Stimulated activated CD4-positive, alpha-beta T cell treated with anti-CD3 and anti-CD28 coated beads, Interleukin-15, amount 100 ng/mL, for 24 hours (primary cell): ENCODE data around the gene KRT73.
"Not testable (repeated sequence)": the region's sequence is repeated elsewhere in the genome, so short reads cannot be mapped to it uniquely, and the experiment has no call there.

ENCODE experiments used
- DNase-seq: peaks from one replicate; pipeline ENCODE4 v3.0.0-alpha.2; 2020

Gene KRT73

DNA sequence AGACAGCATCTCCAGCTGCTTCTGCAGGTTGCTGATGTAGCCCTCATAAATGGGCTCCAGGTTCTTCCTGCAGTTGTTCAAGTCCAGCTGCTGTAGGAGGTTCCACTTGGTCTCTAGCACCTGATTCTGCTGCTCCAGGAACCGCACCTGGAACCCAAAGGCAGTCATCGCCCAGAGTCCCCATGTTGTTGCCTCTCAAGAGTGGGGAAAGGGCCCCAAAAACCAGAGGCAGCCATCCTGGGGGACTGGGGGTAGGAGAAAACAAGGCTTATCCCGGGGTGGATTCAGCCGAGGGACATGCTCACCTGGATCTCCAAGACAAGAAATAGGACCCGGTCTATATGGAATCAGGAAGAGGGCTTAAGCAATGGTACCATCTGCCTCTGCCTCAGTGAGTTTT, 19.4 kb downstream of the KRT73 start:
- DNase-seq: no peak

DNA sequence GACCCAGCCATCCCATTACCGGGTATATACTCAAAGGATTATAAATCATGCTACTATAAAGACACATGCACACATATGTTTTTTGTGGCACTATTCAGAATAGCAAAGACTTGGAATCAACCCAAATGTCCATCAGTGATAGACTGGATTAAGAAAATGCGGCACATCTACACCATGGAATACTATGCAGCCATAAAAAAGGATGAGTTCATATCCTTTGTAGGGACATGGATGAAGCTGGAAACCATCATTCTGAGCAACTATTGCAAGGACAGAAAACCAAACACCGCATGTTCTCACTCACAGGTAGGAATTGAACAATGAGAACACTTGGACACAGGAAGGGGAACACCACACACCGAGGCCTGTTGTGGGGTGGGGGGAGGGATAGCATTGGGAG, 24.1 kb downstream of the KRT73 start:
- not testable (repeated sequence) for DNase-seq

DNA sequence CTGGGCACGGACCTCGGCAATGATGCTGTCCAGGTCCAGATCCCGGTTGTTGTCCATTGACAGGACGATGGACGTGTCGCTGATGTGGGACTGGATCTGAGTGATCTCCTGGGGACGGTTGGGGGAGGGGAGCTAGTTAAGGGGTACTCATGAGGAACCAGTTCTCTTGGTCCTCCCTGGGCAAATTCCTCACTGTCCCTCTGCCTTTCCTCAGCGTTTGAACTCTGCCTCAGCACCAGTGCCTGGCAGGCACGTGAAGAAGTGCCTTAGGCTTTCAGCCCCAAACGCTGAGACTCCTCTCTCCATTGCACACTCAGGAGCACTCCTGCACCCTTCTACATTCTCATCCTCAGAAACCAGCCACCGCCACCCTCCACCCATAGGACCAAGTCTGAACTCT, 26.8 kb downstream of the KRT73 start:
- DNase-seq: no peak

DNA sequence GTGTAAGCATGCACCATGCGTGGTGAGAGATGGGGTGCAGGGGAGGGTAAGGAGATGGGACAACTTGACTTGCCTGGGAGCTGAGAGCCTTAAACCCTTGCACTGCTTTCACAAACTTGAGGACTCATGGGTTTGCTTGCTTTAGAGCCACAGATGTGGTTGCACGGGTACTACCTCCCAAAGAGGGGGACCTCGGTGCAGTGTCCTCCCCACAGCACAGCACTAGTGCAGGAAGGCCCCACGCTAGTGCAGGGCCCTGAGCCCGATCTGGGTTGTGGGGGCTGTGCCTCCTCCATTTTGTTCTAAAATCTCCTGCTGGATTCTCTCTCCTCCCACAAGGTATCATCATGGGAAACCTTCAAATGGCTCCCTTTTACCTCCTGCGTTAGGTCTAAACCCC, 28.3 kb downstream of the KRT73 start:
- DNase-seq: no peak

DNA sequence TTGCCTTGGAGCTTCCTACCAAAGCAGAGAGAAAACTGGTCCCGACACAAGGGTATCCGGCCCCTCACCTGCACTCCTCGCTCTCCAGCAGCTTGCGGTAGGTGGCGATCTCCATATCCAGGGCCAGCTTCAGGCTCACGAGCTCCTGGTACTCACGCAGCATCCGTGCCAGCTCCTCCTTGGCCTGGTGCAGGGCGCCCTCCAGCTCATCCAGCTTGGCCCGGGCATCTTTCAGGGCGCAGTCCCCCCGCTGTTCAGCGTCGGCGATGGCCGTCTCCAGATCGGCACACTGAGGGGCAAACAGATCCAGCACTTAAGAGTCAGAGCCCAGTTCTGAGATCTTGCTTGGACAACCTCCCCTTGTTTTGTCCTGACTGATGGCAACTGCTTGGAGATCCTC, 30.8 kb downstream of the KRT73 start:
- DNase-seq: no peak

DNA sequence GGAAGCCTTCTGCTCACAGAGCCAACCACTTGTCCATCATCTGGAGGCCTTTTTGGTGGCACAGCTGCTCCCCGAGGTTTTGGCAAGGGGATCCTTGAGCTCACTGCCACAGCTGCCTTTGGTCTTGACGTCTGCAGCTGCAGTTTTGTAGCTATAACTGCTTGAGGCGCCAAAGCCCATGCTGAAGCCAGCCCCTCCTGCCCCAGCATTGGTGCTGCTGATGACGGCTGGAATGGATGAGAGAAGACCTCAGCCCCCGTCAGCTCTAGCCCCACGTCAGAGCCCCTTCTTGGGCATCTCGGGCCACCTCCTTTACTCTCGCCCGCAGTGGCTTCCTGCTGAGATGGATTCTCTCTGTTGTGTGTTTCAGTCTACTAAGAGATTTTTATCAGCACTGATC, 32.4 kb downstream of the KRT73 start:
- peak; percentile 34 for DNase-seq

DNA sequence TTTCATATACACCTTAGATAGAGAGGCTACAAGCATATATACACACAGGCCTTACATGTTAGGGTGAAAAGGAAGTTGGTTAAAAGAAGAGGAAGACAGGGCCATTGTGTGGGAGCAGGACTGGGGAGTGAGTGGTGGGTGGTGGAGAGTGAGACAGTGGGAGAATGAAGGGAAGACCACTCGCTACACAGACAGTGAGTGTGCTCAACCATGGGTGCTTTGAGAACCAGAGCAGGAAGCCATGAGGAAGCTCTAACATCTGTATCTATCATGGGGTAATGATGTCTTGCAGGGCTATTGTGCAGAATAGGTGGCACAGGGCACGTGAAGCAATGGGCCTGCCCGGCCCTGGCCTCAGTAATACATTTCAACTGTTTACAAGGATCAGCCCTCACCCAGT, 33.3 kb downstream of the KRT73 start:
- DNase-seq: no peak

DNA sequence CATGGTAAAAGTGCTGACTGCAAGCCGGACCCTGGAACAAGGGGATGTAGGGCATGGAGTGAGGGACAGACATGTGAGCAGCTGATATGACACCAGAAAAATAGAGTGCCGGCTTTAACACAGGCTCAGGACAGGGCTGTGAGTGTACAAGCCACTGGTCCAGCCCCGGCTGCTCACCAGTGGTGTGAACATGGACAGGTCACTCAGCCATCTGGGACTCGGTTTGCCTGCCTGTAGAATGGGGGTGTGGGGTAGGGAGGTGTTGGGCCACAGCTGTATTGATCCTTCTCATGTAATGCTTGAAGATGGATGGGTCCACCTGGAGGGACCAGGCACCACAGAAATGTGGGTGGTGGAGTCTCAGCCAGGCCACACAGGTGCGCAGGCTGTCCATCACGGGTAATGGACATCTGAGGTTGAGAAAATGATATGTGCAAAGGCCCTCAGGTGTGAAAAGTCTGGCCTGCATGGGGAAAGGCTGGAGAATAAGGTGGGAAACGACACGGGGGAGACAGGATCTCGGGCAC, 34.1 kb downstream of the KRT73 start:
- no peak for DNase-seq

DNA sequence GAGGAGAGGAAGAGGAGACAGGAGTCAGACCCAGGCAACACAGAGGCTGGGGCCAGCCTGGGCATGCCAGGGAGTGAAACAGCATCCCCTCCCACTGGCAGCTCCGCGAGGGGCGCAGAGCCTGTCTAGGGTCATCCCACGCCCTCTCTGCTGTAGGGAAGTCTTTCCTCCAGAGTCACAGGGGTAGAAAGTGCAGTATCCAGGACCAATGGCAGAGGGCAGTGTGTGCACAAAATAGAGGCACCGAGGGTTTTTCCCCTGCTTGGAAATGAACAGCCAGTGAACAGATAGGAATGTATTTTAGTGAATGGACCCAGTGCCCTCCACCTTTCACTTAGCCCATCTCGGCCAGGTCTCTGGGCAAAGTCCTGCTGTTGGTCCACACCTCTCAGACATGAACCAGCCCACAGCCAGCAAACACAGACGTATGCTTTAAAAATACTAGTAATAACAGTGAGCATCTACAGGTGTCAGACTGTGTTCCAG, 35.3 kb downstream of the KRT73 start:
- peak; percentile 67 for DNase-seq

DNA sequence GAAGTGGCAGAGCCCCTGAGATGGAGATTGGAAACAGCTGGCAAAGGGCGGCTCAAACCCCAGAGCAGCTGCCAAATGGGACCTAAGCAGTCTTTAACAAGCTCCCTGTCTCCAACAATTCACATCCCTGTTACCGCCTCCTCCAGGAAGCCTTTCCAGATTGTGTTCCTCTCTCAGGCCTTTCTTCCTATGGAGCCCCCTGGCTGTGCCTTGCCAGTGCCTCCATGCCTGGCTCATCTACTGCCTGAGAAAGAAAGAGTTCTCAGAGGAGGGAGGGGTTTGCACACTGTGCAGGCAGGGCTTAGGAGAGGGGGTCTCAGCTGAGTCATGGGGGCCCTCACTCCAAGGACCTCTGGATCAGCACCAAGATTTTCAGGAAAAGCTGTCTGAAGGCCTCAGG, 35.9 kb downstream of the KRT73 start:
- DNase-seq: no peak

DNA sequence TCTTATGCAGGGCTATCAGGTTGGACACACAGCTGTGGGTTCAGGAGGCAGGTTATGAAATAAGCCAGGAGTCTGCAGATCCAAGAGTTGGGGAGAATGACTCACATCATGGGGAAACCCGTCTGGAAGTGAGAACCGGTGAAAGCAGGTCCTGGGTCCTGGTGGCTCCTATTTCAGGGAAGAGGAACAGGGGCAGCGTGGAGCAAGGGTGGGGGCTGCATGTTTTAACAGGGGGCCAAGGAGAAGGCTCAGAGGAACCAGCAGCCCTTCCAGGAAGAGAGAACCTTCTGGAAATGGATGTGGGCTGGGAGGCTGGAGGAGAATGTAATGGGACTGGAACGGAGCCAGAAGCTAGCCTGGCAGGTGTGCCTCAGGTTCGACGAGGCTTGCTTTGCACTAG, 36.9 kb downstream of the KRT73 start:
- no peak for DNase-seq

DNA sequence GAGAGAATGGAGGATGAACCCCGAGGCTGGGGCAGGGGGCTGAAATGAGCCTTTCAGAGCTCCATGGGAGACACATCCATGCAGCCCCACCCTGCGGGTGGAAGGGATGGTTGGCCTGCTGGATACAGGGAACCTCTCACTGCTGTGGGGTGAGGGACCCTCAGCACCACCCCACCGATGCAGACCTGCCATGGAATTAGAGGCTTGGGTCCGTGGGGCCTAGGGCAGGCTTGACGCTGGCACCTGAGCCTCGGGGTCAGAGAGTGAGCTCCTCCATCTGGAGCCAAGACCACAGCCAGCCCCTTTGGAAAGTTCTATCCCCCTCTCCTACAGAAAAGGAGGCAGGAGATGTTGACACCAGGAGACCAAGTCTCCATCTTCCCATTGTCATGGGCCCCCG, 37.3 kb downstream of the KRT73 start:
- DNase-seq: no peak

DNA sequence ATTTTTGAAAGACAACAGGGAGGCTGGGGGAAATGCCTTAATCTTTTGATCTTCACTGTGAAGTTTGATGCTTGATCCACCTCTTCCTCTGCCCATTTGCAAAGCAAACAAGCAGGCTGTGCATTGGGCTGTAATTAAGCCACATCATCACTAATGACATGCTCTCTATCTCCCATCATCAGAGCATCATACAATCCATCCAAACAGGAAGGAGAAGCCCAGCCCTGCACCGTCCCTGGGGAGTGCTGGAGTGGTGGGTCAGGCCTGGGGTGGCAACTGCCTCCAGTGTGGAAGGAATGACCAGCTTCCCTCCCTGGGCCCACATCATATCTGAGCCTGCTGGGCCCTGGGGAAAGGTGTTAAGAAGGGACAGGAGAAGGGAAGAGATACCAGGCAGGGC, 37.9 kb downstream of the KRT73 start:
- no peak for DNase-seq

DNA sequence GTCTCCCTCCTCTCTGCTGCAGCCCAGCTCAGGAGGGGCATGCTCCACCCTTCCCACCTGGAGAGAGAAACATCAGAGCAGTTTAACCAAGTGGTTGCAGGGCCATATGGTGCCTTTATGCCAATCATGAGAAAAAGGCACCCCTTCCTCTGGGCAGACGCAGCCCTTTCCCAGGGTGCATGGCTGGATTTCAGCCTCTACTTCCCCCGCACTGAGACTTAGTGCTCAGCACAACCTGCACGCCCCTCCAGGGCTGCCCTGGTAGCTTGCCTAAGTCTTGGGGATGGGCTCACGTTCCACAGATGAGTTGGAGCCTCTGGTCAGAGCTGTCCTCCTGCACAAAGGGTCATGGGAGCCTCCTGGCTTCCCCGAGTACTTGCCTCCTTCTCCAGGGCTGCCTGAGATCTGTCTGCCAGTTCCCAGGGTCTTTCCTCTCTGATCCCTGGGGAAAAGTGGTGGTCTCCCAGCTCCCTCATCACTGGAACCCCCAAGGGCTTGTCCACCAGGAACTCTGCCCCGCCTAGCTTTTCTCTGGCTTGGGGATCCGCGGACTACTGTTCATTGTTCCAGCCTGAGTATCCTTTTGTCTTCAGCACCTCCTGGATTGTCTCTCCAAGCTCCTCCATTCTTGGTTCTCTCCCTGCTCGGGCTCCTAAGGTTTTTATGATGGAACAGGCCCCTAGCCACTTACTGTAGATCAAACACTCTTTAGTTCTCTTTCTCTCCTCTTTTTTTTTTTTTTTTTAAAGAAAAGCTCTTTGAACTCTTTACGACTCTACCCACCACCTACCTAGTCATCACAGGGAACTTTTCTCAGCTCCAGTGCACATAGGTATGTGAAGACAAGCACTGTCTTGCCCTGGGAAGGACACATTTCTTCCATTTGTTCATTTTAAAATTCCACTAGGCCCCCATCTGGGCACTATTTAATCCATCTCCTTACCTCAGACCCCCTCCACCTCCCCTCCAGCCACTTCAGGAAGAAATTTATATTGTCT, 38.6 kb downstream of the KRT73 start:
- DNase-seq: no peak

DNA sequence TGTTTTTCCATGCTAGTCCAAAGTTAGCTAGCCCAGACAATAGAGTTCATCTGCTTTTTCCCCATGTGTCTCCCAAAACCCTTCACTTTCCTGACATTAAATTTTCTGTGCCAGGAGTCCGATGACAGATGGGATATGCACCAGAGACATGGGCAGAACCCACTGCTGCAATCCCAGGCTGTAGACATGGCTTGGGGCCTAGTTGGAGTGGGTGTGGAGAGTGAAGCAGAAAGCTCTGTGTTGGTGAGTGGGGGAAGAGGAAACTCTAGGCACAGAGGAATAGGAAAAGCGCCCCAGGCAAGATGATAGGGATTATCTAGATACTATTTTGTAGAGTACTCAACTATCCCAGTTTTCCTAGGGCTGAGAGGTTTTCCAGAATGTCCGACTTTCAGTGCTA, 39.9 kb downstream of the KRT73 start:
- DNase-seq: no peak

DNA sequence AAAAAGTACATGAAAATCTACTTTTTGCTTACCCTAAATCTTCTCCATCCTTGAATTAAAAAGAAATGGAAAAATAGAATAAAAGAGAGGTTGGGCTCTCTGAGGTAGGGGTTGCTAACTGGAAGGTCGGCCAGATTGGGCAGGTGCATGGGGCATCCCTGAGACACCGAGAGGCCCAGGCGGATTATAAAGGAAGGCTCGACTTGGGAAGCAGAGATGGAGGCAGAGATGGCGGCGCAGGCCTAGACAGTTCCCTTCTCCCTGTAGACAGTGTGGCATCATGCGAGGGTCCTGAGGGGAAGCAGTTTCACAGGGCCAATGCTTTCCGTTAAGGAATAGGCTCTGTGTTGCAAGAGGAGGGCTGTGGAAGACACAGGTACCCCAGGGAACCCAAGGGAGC, 41.0 kb downstream of the KRT73 start:
- DNase-seq: no peak

DNA sequence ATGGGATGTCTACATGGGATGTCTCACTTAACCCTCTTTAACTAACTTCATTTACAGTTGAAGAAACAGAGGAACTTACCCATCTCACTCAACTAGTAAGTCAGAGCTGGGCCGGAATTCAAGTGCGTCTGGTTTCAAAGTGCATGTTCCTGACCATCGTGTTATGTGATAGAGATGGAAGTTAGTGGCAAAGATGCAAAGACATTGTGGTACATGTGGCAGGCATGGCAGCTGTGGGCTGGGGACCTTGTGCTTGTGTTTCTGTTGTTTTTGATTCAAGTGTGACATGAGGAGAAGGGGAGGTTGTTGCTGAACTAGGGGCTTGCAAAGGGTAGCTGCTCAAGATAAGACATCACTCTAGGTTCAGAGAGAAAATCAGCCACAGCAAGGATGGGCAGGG, 42.4 kb downstream of the KRT73 start:
- no peak for DNase-seq

DNA sequence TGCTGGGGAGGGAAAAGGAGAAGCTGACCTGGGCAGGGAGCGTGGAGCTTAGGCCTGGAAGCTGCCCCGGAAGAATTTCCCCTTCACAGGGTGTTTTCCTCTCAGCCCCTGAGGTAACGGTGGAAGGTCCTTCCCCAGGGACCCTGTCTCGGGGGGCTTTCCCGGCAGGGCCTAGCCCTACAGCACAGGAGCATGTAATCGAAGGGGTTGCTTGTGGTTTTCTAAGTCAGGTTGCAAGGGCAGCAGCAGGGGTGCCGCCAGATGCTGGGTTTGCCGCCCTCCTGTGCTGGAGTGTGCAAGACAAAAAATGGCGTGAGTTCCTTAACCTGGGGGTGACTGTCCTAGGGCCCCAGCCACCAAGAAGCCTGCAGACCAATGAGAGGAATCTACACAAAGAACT, 43.1 kb downstream of the KRT73 start:
- DNase-seq: no peak

DNA sequence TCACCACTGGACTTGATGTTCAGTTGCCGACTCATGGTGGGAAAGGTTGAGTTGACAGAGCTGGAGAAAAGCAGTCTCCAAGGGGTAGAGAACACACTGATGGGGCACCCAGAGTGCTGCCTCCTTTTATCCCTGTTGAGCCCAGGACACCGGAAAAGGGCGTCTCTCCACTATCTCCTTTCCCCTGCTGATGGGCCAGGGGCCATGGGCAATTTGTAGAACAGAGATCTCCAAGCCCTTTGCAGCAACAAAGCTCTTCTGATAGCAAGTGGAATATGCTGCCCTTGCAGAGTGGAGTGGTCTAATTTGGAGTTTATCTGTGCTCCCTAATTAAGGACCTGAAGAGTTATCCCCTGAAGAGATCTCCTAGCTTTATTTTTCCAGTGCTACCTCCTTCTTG, 44.6 kb downstream of the KRT73 start, which contains the start of gene KRT74:
Gene KRT74 (minus strand): TSS at position 101 of the 400 bp plus-strand sequence. CDS start 66 bp downstream, at position 35.
- DNase-seq: no peak

DNA sequence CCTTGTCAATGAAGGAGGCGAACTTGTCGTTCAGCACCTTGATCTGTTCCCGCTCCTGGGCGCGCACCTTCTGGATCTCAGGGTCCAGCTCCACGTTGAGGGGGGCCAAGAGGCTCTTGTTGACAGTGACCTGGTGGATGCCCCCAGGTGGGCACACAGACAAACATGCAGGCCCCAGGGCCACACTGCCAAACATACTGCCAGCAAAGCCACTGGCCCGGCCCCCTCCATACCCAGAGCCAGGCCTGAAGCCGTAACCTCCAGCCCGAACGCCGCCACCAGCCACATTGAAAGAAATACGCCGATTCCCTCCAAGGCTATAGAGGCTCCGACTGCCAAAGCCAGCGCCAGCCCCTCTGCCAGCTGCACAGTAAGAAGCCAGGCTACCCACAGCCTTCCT, 45.1 kb downstream of the KRT73 start:
- no peak for DNase-seq

DNA sequence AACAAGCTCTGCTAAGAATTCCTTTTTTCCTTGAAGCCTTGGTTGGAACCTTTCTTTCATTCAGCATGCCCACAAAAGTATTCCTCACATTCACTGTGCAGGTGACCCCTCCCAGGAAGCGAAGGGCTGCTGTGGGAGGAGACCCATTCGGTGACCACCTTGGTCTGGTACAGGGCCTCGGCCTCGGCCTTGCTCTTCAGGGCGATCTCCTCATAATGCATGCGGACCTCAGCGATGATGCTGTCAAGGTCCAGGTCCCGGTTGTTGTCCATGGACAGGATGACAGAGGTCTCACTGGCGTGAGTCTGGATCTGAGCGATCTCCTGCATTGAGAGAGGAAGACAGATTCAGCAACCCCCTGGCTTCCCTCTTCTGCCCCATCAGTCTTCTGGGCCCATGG, 47.8 kb downstream of the KRT73 start:
- DNase-seq: no peak

DNA sequence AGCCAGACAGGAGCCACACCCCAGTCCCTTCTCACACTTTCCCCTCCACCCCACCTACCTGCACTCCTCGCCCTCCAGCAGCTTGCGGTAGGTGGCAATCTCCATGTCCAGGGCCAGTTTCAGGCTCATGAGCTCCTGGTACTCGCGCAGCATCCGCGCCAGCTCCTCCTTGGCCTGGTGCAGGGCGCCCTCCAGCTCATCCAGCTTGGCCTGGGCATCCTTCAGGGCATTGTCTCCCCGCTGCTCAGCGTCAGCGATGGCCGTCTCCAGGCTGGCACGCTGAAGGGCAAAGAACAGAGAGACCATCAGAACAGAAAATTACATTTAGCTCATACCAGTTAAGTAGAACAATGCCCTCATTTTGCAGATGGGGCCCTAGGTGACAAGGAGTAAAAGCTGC, 50.2 kb downstream of the KRT73 start:
- no peak for DNase-seq

DNA sequence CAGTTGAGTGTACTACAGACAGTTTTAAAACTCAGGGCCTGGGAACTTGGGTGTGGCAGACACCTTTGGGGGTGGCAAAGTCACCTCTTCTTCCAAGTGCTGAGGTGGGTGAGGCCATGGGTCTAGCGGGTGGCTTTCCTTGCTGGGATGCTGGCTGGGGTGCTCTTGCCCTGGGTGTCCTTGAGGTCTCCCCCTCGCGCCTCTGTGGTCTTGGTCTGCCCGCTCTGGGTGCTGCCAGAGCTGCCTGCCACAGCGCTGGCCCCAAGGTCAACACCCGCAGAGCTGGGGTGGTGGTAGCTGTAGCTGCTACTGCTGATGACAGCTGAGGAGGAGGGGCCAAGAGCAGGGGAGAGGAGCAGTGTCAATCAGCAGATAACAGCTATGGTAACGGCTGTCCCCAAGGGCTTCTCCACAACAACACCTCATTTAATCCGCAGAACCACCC, 51.5 kb downstream of the KRT73 start:
- DNase-seq: no peak

DNA sequence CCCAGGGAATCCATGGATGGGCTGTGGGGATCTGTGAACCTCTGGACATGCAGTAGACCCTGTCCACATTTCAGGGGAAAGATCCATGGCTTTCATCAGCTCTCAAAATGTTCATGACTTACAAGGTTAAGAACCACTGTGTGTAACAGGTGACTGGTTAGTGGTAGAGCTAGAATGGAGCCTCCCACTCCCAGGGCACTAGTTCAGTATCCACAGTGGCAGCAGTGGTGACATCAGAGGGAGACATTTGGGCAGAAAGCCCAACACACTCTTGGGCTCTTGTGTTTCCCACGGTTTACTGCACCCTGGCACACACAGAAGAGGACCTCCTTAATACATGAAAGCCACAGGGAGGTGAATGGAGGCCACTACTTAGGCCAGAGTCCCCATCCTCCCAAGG, 53.8 kb downstream of the KRT73 start:
- DNase-seq: no peak
